ENCODE data around the gene HTR3E. TPM values are rescaled to one million over a fixed set of nuclear protein-coding genes. Genes with fewer than 3 reads are reported as not detected.
A peak's percentile ranks its signal among the peaks of the same experiment; 100 is the strongest.

The HTR3E gene
- total RNA-seq, 1 experiment from 2014 or later = not detected

GRCh38 chr3:184133840-184134745 lies 37.2 kb downstream of the HTR3E start (continued):
- TF ChIP-seq PREB (CRISPR knock-in tag; IDR thresholded peaks at IDR 0.05; ENCODE audit: borderline replicate concordance) = no peak
- no peak for TF ChIP-seq SMAD4 (CRISPR knock-in tag; IDR thresholded peaks at IDR 0.05)
- TF ChIP-seq FOXP4 (CRISPR knock-in tag; IDR thresholded peaks at IDR 0.05) = peak; percentile 59; the same call in 1 of the 2 replicates
- TF ChIP-seq STAT6 (CRISPR knock-in tag; conservative IDR thresholded peaks at IDR 0.05; ENCODE audit: low read depth) = no peak
- peak; percentile 98 for TF ChIP-seq MAX (CRISPR knock-in tag; IDR thresholded peaks at IDR 0.05)
- no peak for TF ChIP-seq TCF7 (CRISPR knock-in tag; IDR thresholded peaks at IDR 0.05; ENCODE audit: low read depth)
- TF ChIP-seq ZNF423 (CRISPR knock-in tag; IDR thresholded peaks at IDR 0.05) = peak; percentile 70
- TF ChIP-seq ZNF671 (CRISPR knock-in tag; IDR thresholded peaks at IDR 0.05) = no peak
- TF ChIP-seq TEAD1 (CRISPR knock-in tag; IDR thresholded peaks at IDR 0.05) = peak; percentile 80
- TF ChIP-seq GTF2I (CRISPR knock-in tag; conservative IDR thresholded peaks at IDR 0.05) = no peak
- no peak for TF ChIP-seq E2F1 (CRISPR knock-in tag; IDR thresholded peaks at IDR 0.05)
- no peak for TF ChIP-seq IRF1 (CRISPR knock-in tag; IDR thresholded peaks at IDR 0.05)
- no peak for TF ChIP-seq ATF6 (CRISPR knock-in tag; IDR thresholded peaks at IDR 0.05)
- TF ChIP-seq KAT7 (CRISPR knock-in tag; IDR thresholded peaks at IDR 0.05; ENCODE audit: borderline replicate concordance) = no peak
- TF ChIP-seq GRHL2 (CRISPR knock-in tag; IDR thresholded peaks at IDR 0.05; ENCODE audit: insufficient replicate concordance, severe bottlenecking) = no peak
- 0 out of 2 replicates have a peak, but pooled peaks have one; percentile 41 for TF ChIP-seq ZNF281 (CRISPR knock-in tag; IDR thresholded peaks at IDR 0.05)
- no peak for TF ChIP-seq ZNF138 (CRISPR knock-in tag; conservative IDR thresholded peaks at IDR 0.05)
- 0 out of 2 replicates have a peak, but pooled peaks have one; percentile 41 for TF ChIP-seq CREB1 (CRISPR knock-in tag; IDR thresholded peaks at IDR 0.05)
- TF ChIP-seq SP1 (CRISPR knock-in tag; conservative IDR thresholded peaks at IDR 0.05) = 0 out of 2 replicates have a peak, but pooled peaks have one; percentile 21
- TF ChIP-seq GABPB1 (CRISPR knock-in tag; IDR thresholded peaks at IDR 0.05) = peak; percentile 50; the same call in 1 of the 2 replicates
